ENCODE results near the gene IGSF23. TPM values are rescaled to one million over a fixed set of nuclear protein-coding genes. Genes with fewer than 3 reads are reported as not detected.
"Not testable (repeated sequence)": the region's sequence is repeated elsewhere in the genome, so short reads cannot be mapped to it uniquely, and the experiment has no call there.

The IGSF23 gene
- total and polyA plus RNA-seq, 11 donors: 0.21 to 3.5 (median 0.83) TPM; not detected in 8

DNA sequence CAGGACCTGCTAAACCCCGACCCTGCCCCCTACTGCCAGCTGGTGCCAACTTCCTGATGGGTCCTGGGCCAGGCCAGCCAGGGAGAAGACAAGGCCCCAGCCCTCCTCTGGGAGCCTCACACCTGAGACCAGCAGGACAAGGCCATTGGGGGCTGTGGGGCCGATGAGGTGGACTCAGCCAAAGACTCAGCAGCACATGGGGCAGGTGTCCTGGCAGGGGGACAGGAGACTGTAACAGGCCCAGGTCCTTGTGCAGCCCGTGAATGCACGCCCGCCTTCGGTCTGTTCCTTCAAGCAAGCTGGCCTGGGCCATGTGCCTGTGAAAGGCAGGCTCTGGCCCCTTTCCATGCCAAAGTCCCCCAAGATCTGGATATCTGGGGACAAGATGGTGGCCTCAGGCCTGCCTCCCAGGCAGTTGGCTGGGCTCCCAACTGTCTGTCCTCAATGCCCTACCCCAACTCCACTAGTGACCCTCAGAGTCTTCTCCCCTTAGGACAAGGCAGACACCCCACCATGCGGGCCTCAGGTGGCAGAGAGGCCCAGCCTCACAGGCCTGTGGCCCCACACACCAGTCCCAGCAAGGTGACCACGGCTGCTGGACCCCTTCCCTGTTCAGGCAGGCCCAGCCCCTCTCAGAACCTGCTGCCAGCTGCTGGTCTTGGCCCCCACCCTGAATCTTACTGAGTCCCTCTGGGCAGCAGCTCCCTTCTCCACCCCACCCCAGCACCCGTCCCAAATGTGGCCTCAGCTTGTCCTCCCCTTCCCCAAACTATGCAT, 70.3 kb downstream of the IGSF23 start:
- no peak for ATAC-seq
- intact Hi-C loops (cut with DNase I): loop anchor here in 2 of 10 donors (10.0 kb wide), 1 partner anchor 161 kb away; the partner anchor contains the start of gene NECTIN2 (in 2 of the 2)

DNA sequence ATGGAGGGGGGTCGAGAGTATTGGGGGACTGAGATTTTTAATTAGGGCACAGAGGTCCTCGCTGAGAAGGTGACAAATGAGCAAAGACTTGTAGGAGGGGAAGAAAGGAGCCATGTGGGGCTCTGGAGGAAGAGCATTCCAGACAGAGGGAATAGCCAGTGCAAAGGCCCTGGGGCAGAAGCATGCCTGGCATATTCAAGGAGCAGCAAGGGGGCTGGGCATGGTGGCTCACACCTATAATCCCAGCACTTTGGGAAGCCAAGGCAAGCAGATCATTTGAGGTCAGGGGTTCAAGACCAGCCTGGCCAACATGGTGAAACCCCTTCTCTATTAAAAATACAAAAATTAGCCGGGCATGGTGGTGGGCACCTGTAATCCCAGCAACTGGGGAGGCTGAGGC, 71.0 kb downstream of the IGSF23 start:
- peaks cover 0 to 58% (median 6%) of the 10 kb centered on the region in 12 donors for H3K4me1 ChIP-seq
- DNase-seq, H3K4me3 ChIP-seq, ATAC-seq, H3K27me3 ChIP-seq, H3K9me3 ChIP-seq: not testable (repeated sequence)
- intact Hi-C loops (cut with DNase I): loop anchor here in 2 of 10 donors (10.0 kb wide), 1 partner anchor 160 kb away; the partner anchor contains the start of gene NECTIN2 (in 2 of the 2)
- peaks cover 0 to 13% (median 0%) of the 10 kb centered on the region in 9 donors for H3K36me3 ChIP-seq
- 86 to 93% (median 87%) methylated on average over 3 of the region's 3 CpGs for WGBS, 4 donors
- peak overlapping the region; percentile 22 to 86 (median 62) for H3K27ac ChIP-seq

More for the DNA sequence above, 70.3 kb downstream of the IGSF23 start:
- Histone ChIP-seq H3K36me3 (peaks cover 0 to 13% (median 0%) of the 10 kb centered on the region in 9 donors), H3K27ac (peak overlapping the region in 3 of 12 donors; percentile 75 to 86 (median 81)), H3K4me3 (no peak overlapping the region), H3K9me3 (no peaks in the 10 kb centered on the region), H3K27me3 (no peaks in the 10 kb centered on the region), H3K4me1 (peaks cover 0 to 53% (median 6%) of the 10 kb centered on the region in 12 donors)
- peak in 1 of 5 donors; percentile 58 for DNase-seq
- TF ChIP-seq POLR2A (IDR thresholded peaks at IDR 0.05): no peak
- TF ChIP-seq, protein P1, sequence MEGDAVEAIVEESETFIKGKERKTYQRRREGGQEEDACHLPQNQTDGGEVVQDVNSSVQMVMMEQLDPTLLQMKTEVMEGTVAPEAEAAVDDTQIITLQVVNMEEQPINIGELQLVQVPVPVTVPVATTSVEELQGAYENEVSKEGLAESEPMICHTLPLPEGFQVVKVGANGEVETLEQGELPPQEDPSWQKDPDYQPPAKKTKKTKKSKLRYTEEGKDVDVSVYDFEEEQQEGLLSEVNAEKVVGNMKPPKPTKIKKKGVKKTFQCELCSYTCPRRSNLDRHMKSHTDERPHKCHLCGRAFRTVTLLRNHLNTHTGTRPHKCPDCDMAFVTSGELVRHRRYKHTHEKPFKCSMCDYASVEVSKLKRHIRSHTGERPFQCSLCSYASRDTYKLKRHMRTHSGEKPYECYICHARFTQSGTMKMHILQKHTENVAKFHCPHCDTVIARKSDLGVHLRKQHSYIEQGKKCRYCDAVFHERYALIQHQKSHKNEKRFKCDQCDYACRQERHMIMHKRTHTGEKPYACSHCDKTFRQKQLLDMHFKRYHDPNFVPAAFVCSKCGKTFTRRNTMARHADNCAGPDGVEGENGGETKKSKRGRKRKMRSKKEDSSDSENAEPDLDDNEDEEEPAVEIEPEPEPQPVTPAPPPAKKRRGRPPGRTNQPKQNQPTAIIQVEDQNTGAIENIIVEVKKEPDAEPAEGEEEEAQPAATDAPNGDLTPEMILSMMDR (IDR thresholded peaks at IDR 0.05): no peak
- 76 to 85% (median 80%) methylated on average over 6 to 9 of the region's 9 CpGs for WGBS, 4 donors

DNA sequence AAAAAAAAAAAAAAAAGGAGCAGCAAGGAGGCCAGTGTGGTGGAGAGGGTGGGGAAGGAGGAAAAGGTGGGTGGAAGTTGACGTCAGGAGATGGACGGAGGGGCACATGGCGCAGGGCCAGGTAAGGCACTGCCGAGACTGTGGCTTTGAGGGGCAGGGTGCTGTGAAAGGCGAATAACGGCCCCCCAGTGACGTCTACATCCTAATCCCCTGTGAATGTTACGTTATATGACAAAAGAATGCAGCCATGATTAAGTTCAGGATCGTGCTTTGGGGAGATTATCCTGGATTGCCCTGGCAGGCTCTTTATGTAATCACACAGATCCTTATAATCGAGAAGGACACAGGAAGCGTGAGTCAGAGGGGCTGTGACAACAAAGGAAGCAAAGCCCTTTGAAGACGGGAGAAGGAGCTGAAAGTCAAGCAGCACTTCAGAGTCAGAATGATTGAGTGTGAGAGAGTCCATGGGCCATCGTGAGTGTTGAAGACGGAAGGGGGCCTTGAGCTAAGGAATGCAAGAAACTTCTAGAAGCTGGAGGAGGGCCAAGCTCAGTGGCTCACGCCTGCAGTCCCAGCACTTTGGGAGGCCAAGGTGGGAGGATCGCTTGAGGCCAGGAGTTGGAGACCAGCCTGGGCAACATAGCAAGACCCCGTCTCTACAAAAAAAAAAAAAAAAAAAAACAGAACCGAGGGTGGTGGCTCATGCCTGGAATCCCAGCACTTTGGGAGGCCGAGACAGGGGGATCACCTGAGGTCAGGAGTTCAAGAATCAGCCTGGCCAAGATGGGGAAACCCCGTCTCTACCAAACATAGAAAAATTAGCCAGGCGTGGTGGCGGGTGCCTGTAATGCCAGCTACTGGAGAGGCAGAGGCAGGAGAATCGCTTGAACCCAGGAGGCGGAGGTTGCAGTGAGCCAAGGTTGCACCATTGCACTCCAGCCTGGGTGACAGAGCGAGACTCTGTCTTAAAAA, 71.8 kb downstream of the IGSF23 start:
- Histone ChIP-seq H3K27me3 (no peaks in the 10 kb centered on the region), H3K27ac (peak overlapping the region; percentile 22 to 86 (median 62)), H3K9me3 (no peaks in the 10 kb centered on the region), H3K36me3 (peaks cover 0 to 13% (median 0%) of the 10 kb centered on the region in 9 donors), H3K4me3 (peak overlapping the region in 1 of 12 donors; percentile 7), H3K4me1 (peaks cover 0 to 59% (median 6%) of the 10 kb centered on the region in 12 donors)
- 47 to 49% (median 48%) methylated on average over 25 of the region's 25 CpGs for WGBS, 4 donors
- intact Hi-C loops (cut with DNase I): loop anchor here in 6 of 10 donors (5.0 to 10.0 kb wide), 4 partner anchors 37 to 162 kb away; partner anchors contain the start of gene NECTIN2 (in 3 of the 6)
- peak in 3 of 5 donors; percentile 43 to 67 (median 67) for DNase-seq
- TF ChIP-seq, protein P1 (IDR thresholded peaks at IDR 0.05): no peak
- TF ChIP-seq POLR2A (IDR thresholded peaks at IDR 0.05): no peak
- peak; percentile 48 to 87 (median 69) for ATAC-seq

DNA sequence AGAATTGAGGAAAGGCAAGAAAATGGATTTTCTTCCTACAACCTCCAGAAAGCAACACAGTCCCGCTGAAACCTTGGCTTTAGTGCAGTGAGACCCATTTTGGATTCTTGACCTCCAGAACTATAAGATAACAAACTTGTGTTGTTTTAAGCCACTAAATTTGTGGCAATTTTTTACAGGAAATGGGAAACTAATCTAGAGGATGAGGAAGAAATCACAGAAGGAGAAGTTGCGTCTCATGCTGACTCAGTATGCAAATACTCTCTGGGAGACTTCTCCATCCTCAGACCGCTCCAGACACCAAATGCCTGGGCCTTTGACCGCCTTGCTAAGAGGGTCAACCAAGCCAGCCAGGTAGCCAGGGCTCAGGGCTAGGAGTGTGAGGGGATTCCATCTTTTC, 72.5 kb downstream of the IGSF23 start:
- Histone ChIP-seq H3K36me3 (peaks cover 0 to 7% (median 0%) of the 10 kb centered on the region in 9 donors), H3K9me3 (no peaks in the 10 kb centered on the region), H3K4me1 (peaks cover 0 to 59% (median 6%) of the 10 kb centered on the region in 12 donors), H3K27me3 (no peaks in the 10 kb centered on the region), H3K4me3 (no peak overlapping the region), H3K27ac (peak overlapping the region in 8 of 12 donors; percentile 38 to 86 (median 68))
- no peak for TF ChIP-seq POLR2A (IDR thresholded peaks at IDR 0.05)
- TF ChIP-seq, protein P1 (IDR thresholded peaks at IDR 0.05): no peak
- DNase-seq: no peak
- intact Hi-C loops (cut with DNase I): loop anchor here in 6 of 10 donors (5.0 to 10.0 kb wide), 4 partner anchors 36 to 161 kb away; partner anchors contain the start of gene NECTIN2 (in 3 of the 6)
- ATAC-seq: peak in 2 of 4 donors; percentile 21 to 59
- WGBS, 4 donors: 70 to 81% (median 75%) methylated on average over 4 of the region's 4 CpGs
